Esophagus squamous epithelium (tissue), 5 donors: ENCODE results near the gene RINL. TPM values are rescaled to one million over a fixed set of nuclear protein-coding genes. Genes with fewer than 3 reads are reported as not detected.

Experiments used
- DNase-seq: peaks from one replicate; lab custom pipeline; 2025; lab: John Stamatoyannopoulos, UW
- H3K27ac ChIP-seq, 4 donors: fragments of 200-600 bp; sonication (generic); one replicate each; pipeline ENCODE4 v1.5.1; 2016 to 2019; ENCODE audit warnings: mild to moderate bottlenecking in 1 of 4
- H3K27me3 ChIP-seq, 4 donors: fragments of 200-600 bp; sonication (generic); 1 replicate in 3 of 4; 2 replicates in 1 of 4; pipeline versions ENCODE4 v1.5.1 to v1.6.0; 2017 to 2021; ENCODE audit warnings: antibody characterized with exemption in 1 of 4
- H3K36me3 ChIP-seq, 3 donors: fragments of 200-600 bp; sonication (generic); one replicate each; pipeline ENCODE4 v1.5.1; 2016 to 2019
- H3K4me1 ChIP-seq, 3 donors: fragments of 200-600 bp; sonication (generic); one replicate each; pipeline ENCODE4 v1.5.1; 2017 to 2019
- H3K4me3 ChIP-seq, 4 donors: fragments of 200-600 bp; sonication (generic); 1 replicate in 3 of 4; 2 replicates in 1 of 4; pipeline ENCODE4 v1.5.1; 2016 to 2019; ENCODE audit warnings: mild to moderate bottlenecking in 2 of 4, moderate library complexity in 1 of 4
- H3K9me3 ChIP-seq, 3 donors: fragments of 200-600 bp; sonication (generic); one replicate each; pipeline ENCODE4 v1.5.1; 2016 to 2019
- CTCF ChIP-seq, 6 experiments: fragments of 450-650 bp in 4 of 6; fragments of 200-600 bp in 2 of 6; sonication (generic) in 2 of 6; IDR thresholded peaks; one replicate each; pipeline ENCODE4 v1.5.1; 2016 to 2019; ENCODE audit warnings: antibody characterized with exemption in 6 of 6, mild to moderate bottlenecking in 4 of 6, moderate library complexity in 4 of 6
- POLR2A ChIP-seq, 4 donors: fragments of 450-650 bp; IDR thresholded peaks; one replicate each; pipeline ENCODE4 v1.6.1; 2017; ENCODE audit warnings: antibody characterized with exemption in 4 of 4, mild to moderate bottlenecking in 4 of 4, moderate library complexity in 3 of 4
- WGBS, 2 donors: methylation state at CpG; one replicate each; pipeline ENCODE4 v1.1.5; 2018; 5-methylcytosine and 5-hydroxymethylcytosine counted together
- intact Hi-C: fragments of 100-400 bp; cut with DNase I; formaldehyde crosslinking; loops from one replicate; pipeline ENCODE4 v1.15.0; 2022
- total RNA-seq, 4 donors: library from RNA; depleted of rRNA; stranded (reverse); fragments of >200 nt; gene quantifications; one replicate each; pipeline ENCODE4 v1.1.0, GENCODE V29; 2016
- donor health status: DM: yes; HTN: yes; CAD: no.

The RINL gene
- total RNA-seq, 4 donors from 2014 or later = 4.8 to 14.9 (median 5.7) TPM

GRCh38 chr19:38848299-38849146 lies 29.6 kb downstream of the RINL start:
- peak in 1 of 6 experiments; percentile 0 for TF ChIP-seq CTCF (IDR thresholded peaks at IDR 0.05)
- no peak for TF ChIP-seq POLR2A (IDR thresholded peaks at IDR 0.05)
- H3K9me3 ChIP-seq = no peaks in the 10 kb centered on the region
- H3K4me3 ChIP-seq = peak overlapping the region; percentile 62 to 100 (median 92)
- peaks cover 36 to 44% (median 42%) of the 10 kb centered on the region in 3 donors for H3K36me3 ChIP-seq
- intact Hi-C loops = no loop called here
- DNase-seq = no peak
- H3K4me1 ChIP-seq = peaks cover 35 to 79% (median 43%) of the 10 kb centered on the region in 3 donors
- no peaks in the 10 kb centered on the region for H3K27me3 ChIP-seq
- peak overlapping the region; percentile 93 to 100 (median 100) for H3K27ac ChIP-seq
- WGBS, 2 donors = 15 to 20% methylated on average over 20 to 21 of the region's 22 CpGs

- 37 to 63% methylated on average over 2 of the region's 2 CpGs for WGBS, 2 donors
- H3K4me1 ChIP-seq = peaks cover 25 to 84% (median 44%) of the 10 kb centered on the region in 3 donors
- H3K9me3 ChIP-seq = no peaks in the 10 kb centered on the region
- no peak for DNase-seq
- intact Hi-C loops = no loop called here
- H3K27ac ChIP-seq = no peak overlapping the region
- no peak overlapping the region for H3K4me3 ChIP-seq
- H3K36me3 ChIP-seq = peaks cover 59 to 68% (median 66%) of the 10 kb centered on the region in 3 donors
- H3K27me3 ChIP-seq = no peaks in the 10 kb centered on the region
- TF ChIP-seq CTCF (IDR thresholded peaks at IDR 0.05) = no peak
- no peak for TF ChIP-seq POLR2A (IDR thresholded peaks at IDR 0.05)
These were observed 32.0 kb downstream of the RINL start for GRCh38 chr19:38846097-38846496.

GRCh38 chr19:38845374-38846024 lies 32.6 kb downstream of the RINL start:
- Histone ChIP-seq H3K27ac (peak overlapping the region in 1 of 4 donors; percentile 14), H3K27me3 (no peaks in the 10 kb centered on the region), H3K9me3 (no peaks in the 10 kb centered on the region), H3K36me3 (peaks cover 65 to 74% (median 72%) of the 10 kb centered on the region in 3 donors), H3K4me3 (no peak overlapping the region), H3K4me1 (peaks cover 21 to 84% (median 43%) of the 10 kb centered on the region in 3 donors)
- 86 to 87% methylated on average over 13 to 14 of the region's 14 CpGs for WGBS, 2 donors
- no peak for DNase-seq
- intact Hi-C loops = no loop called here
- no peak for TF ChIP-seq POLR2A (IDR thresholded peaks at IDR 0.05)
- no peak for TF ChIP-seq CTCF (IDR thresholded peaks at IDR 0.05)

GRCh38 chr19:38844093-38844686 lies 33.9 kb downstream of the RINL start:
- DNase-seq = no peak
- peak overlapping the region in 2 of 4 donors; percentile 25 to 94 for H3K27ac ChIP-seq
- TF ChIP-seq POLR2A (IDR thresholded peaks at IDR 0.05) = no peak
- no peak for TF ChIP-seq CTCF (IDR thresholded peaks at IDR 0.05)
- WGBS, 2 donors = 78 to 82% methylated on average over 11 of the region's 11 CpGs
- H3K9me3 ChIP-seq = no peaks in the 10 kb centered on the region
- H3K36me3 ChIP-seq = peaks cover 76 to 87% (median 85%) of the 10 kb centered on the region in 3 donors
- no peaks in the 10 kb centered on the region for H3K27me3 ChIP-seq
- intact Hi-C loops = no loop called here
- no peak overlapping the region for H3K4me3 ChIP-seq
- H3K4me1 ChIP-seq = peaks cover 32 to 97% (median 55%) of the 10 kb centered on the region in 3 donors
